Stimulated activated CD8-positive, alpha-beta memory T cell treated with anti-CD3 and anti-CD28 coated beads, Interleukin-12 subunit alpha, Interleukin-12 subunit beta, amount 100 ng/mL, for 1 hour (primary cell): Measurements from ENCODE around the gene HOXA5.

Experiments used
- DNase-seq: peaks from one replicate; pipeline ENCODE4 v3.0.0-alpha.2; 2020; ENCODE audit warnings: low read depth

The HOXA5 gene

DNA sequence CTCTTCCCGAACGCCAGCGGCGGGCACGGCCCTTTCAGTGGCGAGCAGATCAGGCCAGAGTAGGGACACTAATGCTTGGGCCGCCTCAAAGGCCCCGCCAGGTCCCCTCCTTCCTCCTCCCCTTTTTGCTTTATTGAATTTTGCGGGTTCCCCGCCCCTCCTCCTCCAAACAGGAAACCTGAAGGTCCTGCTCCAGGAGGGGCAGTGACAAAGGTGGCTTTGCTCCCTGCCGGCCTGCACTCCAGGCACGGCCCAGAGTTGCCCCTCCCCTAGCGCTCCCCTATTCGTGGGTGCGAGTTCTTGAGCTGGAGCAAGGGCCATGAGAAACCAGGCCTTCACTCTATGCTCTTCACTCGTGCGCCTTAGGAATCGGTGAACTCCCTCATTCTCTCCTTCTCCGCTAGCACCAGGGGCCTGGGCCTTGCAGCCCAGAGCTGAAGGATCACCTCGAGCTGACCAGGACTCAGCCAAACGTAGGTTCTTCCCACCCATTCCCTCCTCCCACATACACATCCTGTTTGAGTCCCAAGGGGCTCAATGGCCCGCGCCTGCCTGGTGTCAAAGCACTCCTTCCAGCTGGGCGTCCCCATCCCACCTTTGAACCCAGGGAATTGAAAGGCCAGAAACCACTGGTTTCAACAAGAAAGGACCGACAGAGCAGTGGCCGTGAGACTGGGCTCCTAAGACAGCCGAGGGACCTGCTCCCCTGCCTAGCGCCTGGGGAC lies 4.7 kb upstream of the HOXA5 start:
- DNase-seq = no peak

- no peak for DNase-seq
Measured at GRCh38 chr7:27147199-27148030, 3.9 kb upstream of the HOXA5 start, which contains the start of gene HOXA6. HOXA6 (minus strand) TSS chr7:27147774; CDS start chr7:27147749, 25 bp downstream.

- no peak for DNase-seq
Measured at GRCh38 chr7:27146491-27147198, 3.2 kb upstream of the HOXA5 start.

DNA sequence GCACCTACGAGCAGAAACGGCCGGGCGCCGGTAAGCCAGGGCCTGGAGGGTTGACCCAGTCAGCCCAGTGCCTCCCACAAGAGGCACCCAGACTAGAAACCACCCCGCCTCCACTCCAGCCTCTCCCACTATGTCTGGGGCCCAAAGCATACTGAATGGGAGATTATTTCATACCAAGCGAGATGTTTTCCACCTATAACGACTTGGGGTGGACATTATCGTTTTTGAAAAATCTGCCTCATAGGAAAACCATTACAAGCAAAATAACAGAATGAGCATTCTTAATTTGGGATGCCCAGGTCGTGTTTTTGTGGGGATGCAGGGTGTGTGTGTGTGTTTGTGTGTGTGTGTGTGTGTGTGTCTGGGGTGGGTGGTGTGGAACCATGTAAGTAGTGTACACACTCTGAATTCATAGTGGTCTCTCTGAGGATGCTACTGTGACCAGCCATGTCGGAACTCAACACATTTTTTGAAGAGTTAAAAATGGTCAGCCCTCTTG lies 2.5 kb upstream of the HOXA5 start:
- no peak for DNase-seq

DNA sequence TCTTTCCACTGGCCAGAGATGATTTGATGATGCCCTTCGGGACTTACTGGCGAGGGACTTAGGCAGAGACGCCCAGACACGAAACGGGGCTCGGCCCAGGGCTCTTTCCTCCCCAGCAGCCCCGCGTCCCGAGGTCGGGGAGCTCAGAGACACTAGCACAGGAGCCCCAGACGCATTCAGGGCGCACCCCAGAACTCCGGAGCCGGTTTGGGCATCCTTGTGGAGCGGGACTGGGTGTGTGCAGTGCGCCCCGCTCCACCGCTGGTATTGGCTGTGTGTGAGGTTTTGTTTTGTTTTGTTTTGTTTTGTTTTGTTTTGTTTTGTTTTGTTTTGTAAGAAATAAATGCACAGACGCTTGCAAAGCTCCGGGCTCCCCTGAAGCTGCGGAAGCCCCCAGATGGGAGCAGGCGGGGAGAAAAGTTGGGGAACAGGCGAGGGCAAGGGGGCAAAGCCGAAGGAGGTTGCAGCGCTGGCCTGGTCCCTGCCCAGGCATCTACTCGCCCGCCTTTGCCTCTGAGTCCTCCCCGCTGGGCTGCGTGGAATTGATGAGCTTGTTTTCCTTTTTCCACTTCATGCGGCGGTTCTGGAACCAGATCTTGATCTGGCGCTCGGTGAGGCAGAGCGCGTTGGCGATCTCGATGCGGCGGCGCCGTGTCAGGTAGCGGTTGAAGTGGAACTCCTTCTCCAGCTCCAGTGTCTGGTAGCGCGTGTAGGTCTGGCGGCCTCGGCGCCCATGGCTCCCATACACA lies 1.9 kb upstream of the HOXA5 start:
- no peak for DNase-seq

GRCh38 chr7:27144781-27145164 lies 1.3 kb upstream of the HOXA5 start:
- no peak for DNase-seq

DNA sequence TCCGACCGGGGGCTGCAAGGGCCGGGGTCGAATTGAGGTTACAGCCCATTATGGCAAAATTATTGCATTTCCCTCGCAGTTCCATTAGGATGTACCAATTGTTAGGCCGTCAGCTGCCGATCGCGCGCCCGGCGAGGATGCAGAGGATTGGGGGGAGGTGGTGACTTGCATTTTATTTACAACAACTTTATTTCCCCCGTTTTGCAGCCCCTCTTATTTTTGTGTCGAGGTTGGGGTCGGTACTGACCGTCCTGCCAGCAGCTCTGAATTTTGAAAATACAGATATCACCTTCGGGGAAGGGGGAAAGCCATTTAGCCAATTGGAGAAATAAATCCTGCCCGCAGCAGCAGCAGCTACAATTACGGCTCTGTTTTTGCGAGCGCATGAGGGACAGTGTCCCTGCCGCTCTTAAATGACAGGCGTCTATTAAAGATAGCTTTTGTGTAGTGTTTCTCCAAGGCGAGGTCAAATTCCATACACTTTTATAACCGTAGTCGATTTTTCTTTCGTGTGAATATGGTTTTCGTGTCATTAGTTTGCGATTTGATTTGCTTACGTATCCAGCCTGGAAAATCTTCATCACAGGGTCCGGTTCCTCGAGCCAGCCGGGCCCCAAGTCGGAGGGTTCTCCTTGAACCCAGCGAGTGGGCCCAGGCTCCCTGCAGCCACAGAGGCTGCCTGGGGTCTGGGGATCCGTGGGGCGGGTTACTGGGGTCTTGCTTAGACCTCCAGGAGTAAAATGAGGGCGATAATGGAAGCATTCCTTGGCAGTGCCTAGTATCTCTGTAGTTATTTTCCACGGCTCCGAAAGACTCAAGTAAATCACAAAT lies 684 bp upstream of the HOXA5 start:
- DNase-seq = no peak

GRCh38 chr7:27142580-27143022 lies 880 bp downstream of the HOXA5 start:
- no peak for DNase-seq

DNA sequence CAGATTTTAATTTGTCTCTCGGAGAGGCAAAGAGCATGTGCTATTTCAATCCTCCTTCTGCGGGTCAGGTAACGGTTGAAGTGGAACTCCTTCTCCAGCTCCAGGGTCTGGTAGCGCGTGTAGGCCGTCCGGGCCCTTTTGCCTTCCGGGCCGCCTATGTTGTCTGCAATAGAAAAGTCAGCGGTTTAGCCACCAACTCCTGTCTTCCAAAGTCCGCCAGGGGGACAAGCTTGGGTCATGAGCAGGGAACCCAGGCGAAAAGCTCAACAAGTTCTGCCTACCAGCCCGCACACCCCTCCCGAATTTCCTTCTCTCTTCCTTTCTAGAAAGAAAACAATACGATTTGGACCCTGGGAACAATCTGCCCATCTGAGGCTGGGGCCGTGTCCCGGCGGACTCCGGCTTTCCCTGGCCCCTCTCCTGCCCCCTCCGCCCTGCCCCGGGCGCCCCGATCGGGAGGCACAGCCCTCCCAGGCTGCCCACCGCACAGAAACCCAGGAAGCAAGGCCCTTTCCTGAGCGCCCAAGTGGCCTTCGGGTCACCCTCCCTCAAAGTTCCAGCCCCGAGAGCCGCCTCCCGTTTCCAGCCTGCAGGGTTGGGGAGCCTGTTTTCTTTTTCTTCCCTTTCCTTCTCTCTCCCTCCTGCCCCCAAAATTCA lies 1.4 kb downstream of the HOXA5 start:
- DNase-seq = no peak

DNA sequence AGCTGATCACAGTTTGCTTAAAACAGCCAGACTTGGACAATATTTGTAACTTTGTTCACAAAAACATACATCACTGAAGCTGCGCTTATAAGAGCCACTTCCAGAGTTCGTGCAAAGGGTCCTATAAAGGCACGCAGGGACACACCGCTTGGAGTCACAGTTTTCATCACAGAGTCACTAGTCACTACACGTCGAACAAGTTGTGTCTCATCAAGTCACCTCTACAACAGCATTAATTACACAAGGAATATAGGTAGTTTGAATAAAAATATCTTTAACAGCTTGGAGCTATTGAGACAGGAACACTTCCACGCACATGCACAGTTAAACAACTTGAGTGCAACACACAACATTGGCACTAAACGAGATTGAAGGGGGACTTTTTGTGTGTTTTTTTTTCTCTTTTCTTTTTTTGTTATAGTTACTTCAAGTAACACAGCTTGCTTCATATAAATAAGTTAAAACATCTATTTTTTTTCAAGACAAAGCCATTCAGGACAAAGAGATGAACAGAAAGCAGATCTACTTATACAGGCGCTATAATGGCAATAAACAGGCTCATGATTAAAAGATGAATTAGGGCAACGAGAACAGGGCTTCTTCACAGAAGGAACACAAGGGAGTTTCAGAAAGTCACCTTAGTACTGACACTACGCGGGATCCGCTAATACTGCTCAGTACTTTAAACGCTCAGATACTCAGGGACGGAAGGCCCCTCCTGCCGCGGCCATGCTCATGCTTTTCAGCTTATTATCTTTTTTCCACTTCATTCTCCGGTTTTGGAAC lies 2.2 kb downstream of the HOXA5 start:
- DNase-seq = no peak

DNA sequence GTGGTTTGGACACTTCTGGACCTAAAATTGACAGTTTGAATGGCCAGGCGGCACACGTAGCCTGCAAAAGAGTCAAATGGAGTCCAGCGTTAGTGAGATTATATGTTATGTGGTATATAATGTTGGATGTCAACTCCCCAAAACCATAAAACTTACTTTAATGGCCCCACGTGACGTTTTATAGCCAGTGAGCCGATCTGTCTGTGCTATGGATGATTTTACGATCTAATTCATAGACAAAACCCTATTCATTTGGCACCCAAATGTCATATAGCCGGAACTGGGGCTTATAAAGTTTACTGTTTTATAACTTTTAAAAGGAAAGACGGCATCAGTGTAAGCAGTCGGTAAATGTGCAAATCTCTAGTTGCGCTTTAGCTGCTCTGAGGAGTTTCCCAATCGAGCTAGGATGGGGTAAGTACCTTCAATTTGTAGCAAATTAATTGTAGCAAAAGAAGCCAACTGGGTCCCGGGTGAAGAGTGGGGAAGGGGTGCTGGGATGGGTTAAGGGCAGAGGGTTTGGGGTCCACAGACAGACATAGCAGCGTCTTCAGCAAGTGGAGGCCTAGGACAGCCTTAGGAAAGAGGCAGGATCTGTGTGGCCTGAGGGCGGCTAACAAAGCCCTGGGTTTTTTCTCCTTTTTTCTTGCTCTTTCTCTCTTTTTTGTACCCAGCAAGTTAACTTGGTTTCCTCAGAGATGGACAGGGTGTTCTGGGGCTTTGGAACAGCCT lies 3.2 kb downstream of the HOXA5 start:
- no peak for DNase-seq

DNA sequence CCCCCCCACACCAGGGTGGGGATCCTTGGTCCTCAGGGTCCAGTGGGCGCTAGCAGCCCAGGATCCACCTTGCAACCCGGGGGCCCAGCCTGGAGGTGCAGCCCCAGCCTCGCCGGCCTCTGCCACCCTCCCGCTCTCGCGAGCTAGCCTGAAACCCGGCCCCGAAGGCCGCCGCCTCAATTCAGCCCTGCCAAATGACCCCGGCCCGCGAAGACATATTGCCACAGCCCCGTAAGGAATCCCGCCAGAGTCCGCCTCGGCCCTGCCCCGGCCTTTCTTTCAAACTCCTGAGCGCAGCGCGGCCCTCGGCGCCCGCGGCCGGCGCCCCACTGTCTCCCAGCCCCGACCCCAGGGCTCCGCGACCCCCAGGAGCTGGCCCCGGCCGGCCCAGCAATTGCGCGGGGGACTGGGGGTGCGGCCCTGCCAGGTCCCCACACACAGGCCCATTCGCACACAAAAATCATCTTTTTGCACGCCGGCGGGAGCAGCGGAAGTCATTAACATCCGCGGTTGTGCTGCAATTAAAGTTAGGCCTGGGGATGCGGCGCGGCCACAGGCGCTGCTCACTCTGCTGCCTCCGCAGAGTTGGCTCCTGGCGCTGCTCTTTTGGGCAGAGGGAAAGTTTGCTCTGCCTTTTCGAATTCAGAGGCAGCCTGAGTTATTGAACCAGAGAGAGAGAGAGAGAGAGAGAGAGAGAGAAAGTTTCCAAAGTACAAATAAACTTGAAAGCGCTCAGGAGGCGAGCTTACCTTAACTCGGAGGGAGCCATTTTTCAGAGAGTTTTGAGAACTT lies 4.0 kb downstream of the HOXA5 start:
- DNase-seq = no peak

DNA sequence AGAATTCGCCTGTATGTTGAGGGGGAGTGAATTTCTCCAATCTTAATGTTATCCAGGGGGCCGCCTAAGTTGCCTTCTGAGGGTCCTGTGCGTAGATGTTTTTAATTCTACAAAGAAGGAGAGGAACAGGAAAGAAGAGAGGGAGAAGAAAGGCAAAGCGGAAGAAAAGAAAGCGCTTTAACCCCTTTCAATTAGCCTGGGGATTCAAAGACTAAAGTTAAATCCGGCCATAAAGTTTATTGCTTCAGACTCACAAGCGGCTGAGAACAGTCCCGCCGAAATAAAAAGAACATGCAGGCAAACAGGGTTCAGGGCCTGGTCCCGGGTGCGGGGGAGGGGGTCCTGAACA lies 4.5 kb downstream of the HOXA5 start:
- DNase-seq = no peak

DNA sequence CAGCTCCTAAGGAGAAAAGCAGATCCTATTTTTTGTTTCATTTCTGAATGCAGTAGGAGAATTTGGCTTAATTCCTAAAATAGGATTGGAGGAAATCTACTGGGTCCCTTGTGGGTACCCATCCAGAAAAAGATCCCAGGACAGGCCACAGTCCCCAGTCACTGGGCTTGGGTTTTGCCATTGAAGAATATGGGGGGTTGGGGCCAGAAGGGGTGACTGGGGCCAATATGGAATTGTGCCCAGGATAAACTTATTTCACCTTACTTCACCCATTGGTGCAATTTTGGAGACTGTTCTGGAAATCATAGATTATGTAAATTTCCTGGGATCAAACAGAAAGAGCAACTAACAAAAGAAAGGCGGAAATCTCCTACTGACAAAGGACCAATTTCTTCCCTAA lies 5.0 kb downstream of the HOXA5 start:
- DNase-seq = no peak

GRCh38 chr7:27137640-27138315 lies 5.7 kb downstream of the HOXA5 start:
- no peak for DNase-seq

- no peak for DNase-seq
Measured at GRCh38 chr7:27134392-27134791, 9.1 kb downstream of the HOXA5 start.

DNA sequence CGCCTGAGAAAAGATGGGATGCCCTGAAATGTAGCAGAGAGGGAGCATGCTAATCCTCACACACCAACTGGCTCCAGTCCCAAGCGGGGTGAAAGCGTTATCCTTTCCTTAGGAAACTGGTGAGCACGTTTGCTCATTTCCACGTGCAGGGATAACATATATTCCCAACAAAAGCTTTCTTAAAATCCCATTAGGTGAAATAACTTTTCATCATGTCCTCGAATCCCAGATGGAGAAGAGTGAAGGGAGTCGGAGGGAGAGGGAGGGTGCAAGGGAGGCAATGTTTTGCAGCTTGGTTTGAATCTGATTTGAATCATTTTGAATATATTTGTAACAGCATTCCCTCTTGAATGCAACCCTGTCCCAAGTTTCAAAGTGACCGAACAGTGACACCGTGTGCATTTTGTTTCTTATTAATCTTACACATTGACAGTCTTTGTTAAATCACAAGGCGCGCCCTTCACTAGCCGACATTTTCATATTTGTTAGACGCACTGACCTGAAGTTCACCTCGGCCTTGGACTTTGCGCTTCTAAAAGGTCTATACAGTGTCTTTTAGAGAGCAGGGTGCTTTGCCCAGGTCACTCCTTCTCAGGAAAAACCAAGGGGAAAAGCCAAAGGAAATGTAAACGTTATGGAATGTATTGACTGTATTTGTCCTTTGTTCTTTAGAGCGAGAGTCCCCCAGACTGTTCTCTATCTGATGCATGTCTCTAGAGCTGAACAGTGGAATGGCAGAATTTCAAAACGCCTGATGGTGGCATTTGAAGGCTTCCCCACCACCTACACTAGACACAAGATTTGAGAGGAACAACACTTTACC lies 9.9 kb downstream of the HOXA5 start:
- no peak for DNase-seq
